ENCODE data around the gene FAF1. TPM values are rescaled to one million over a fixed set of nuclear protein-coding genes. Genes with fewer than 3 reads are reported as not detected.
A peak's percentile ranks its signal among the peaks of the same experiment; 100 is the strongest.

The FAF1 gene
- total RNA-seq, 2 experiments from 2014 or later = 64.5 to 73.1 TPM

DNA sequence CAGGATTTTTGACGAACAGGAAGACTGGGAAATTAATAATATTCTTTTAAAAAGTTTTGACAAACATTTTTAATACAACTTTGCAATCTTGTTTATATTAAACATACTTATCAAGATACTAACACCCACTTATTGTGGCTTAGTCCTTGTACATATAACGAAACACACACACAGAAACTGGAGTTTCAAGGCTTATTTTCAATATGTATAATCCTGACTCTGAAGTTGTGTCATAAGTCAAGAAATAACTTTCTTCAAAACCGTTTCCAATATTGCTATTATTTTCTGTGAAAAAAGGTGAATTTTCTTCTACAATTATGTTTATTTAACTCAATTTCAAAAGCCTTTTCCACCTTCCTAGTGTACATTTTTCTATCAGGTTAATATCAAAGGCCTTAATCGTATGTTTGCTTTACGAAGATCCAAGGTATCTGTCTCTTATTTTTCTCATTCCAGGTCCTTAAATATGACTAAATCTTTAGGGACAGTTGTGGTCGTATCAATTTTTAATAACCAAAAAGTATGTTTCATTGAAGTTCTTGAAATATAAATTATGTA is 11.8 kb upstream of the FAF1 start:
- Mint-ChIP-seq H3K4me1 (peaks cover 34% of the 10 kb centered on the region), H3K27me3 (peaks cover 30% of the 10 kb centered on the region), H3K36me3 (ENCODE audit: low read depth) (peaks cover 10% of the 10 kb centered on the region), H3K27ac (no peak overlapping the region), H3K9me3 (ENCODE audit: low read depth) (no peaks in the 10 kb centered on the region), H3K4me3 (no peak overlapping the region)
- ATAC-seq (no peak), DNase-seq (no peak)
- ChIA-PET CTCF (interaction anchor here (1.6 to 1.9 kb wide), 2 partner anchors 11 kb away, joined by 8 read pairs; partner anchors contain the start of gene FAF1), POLR2A (no interaction called here)
- intact Hi-C loops (cut with DNase I, micrococcal nuclease) = loop anchor here (2.0 to 10.0 kb wide), 4 partner anchors 43 to 1165 kb away; no protein-coding TSS in a partner anchor

DNA sequence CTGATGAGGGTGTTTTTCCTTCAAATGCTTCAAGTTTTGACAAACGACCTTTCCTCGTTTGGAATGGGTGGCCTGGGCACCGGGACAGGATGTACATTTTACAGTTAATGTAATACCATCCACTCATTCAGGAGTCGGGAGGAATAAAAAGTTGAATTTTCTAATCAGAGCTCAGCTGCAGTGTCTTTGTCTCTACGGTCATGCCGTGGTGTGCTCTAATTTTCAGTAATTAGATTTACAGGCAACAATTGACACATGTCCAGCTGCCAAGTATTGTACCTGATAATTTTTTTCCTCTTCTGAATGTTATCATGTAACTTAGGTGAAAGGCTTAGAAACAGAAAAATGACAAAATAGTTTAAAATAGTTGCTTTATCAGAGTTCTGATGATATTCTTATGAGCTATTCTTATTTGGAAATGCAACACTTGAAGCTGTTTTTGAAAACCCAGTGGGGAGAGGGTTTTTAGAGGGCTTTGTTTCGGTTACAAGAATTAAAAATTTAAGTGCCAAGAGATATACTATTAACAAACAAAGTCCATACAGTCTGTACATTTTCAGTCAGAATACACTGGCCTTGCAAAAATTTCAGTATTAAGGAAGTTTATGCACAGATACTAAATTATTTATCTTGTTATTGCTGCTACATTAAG is 11.0 kb upstream of the FAF1 start:
- CTCF ChIA-PET = interaction anchor here (0.8 to 3.8 kb wide), 5 partner anchors 7 to 197 kb away, joined by 3 to 21 read pairs (median 3); partner anchors contain the start of gene FAF1

DNA sequence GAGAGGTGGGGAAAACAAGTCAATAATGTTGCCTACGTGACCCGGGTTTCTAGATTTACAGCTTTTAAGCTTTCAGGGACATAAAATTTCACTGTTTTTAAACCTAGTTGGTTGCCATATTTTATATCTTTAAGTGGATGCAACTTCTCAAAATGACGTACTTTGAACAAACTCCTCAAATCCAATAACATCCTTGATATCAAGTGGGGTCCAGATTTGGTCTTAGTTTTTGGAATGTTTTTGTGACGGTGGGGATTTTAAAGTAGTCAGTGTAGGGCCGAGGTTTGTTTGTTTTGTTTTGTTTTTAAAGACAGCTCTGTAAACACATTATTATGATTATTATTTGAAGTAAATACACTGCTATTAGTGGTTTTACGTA is 10.4 kb upstream of the FAF1 start:
- Mint-ChIP-seq H3K36me3 (ENCODE audit: low read depth) (peaks cover 10% of the 10 kb centered on the region), H3K4me3 (peak overlapping the region; percentile 93), H3K9me3 (ENCODE audit: low read depth) (no peaks in the 10 kb centered on the region), H3K4me1 (peaks cover 25% of the 10 kb centered on the region), H3K27me3 (peaks cover 21% of the 10 kb centered on the region), H3K27ac (peak overlapping the region; percentile 26)
- intact Hi-C loops (cut with DNase I, micrococcal nuclease) = loop anchor here (2.0 to 10.0 kb wide), 4 partner anchors 42 to 1167 kb away; no protein-coding TSS in a partner anchor
- ATAC-seq (no peak), DNase-seq (no peak)
- ChIA-PET POLR2A (interaction anchor here (0.8 to 1.1 kb wide), 2 partner anchors 10 to 255 kb away, joined by 3 to 4 read pairs; partner anchors contain the start of gene FAF1), CTCF (interaction anchor here (0.8 to 3.8 kb wide), 6 partner anchors 8 to 196 kb away, joined by 3 to 21 read pairs (median 3); partner anchors contain the start of gene FAF1)

More for the DNA sequence above, 11.0 kb upstream of the FAF1 start:
- Mint-ChIP-seq H3K27ac (no peak overlapping the region), H3K27me3 (peaks cover 23% of the 10 kb centered on the region), H3K9me3 (ENCODE audit: low read depth) (no peaks in the 10 kb centered on the region), H3K4me1 (peaks cover 26% of the 10 kb centered on the region), H3K4me3 (peak overlapping the region; percentile 93), H3K36me3 (ENCODE audit: low read depth) (peaks cover 10% of the 10 kb centered on the region)
- DNase-seq = no peak
- POLR2A ChIA-PET = interaction anchor here (0.8 kb wide), 1 partner anchor 255 kb away, joined by 3 read pairs; no protein-coding TSS in a partner anchor
- intact Hi-C loops (cut with DNase I, micrococcal nuclease) = loop anchor here (2.0 to 10.0 kb wide), 4 partner anchors 42 to 1166 kb away; no protein-coding TSS in a partner anchor
- no peak for ATAC-seq

DNA sequence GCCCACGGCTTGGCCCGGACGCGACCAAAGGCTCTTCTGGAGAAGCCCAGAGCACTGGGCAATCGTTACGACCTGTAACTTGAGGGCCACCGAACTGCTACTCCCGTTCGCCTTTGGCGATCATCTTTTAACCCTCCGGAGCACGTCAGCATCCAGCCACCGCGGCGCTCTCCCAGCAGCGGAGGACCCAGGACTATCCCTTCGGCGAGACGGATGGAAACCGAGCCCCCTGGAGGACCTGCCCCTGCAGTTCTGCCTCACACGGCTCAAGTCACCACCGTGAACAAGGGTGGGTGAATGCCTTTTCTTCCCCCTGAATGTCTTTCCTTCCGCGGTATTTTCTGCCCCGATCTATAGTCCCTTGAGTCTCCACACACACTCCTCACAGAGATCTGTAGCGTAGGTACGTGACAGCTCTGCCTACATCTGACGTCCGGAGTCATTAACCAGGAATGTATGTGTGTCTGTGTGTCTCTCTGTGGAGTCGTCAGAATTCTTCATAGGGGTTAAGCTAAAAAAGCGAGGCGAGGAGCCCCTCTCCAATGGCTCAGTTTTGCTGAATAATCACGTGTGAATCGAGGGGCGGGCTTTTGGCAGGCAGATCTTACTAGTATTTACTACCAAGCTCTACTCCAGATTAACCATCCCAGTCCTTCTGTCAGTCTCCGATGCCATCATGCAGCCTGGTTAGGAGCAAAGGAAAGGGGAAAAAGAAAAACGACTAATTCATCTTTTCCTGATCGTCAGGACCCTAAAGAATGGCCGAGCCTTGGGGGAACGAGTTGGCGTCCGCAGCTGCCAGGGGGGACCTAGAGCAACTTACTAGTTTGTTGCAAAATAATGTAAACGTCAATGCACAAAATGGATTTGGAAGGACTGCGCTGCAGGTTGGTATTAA is 9.8 kb upstream of the FAF1 start, which contains the start of gene CDKN2C:
Gene CDKN2C (plus strand): TSS at position 635 of the 898 bp plus-strand sequence. CDS start 124 bp downstream, at position 759.
- Mint-ChIP-seq H3K27ac (peak within 1 kb of the TSS; percentile 84), H3K9me3 (ENCODE audit: low read depth) (no peaks in the 10 kb centered on the region), H3K27me3 (peaks cover 17% of the 10 kb centered on the region), H3K36me3 (ENCODE audit: low read depth) (peaks cover 8% of the 10 kb centered on the region), H3K4me3 (peak within 1 kb of the TSS; percentile 93), H3K4me1 (peaks cover 25% of the 10 kb centered on the region)
- peak; percentile 71 for DNase-seq
- CTCF ChIA-PET = interaction anchor here (0.8 to 3.8 kb wide), 7 partner anchors 8 to 195 kb away, joined by 3 to 21 read pairs (median 3); partner anchors contain the start of gene FAF1
- peak; percentile 40 for ATAC-seq
- POLR2A ChIA-PET = interaction anchor here (1.1 to 2.1 kb wide), 2 partner anchors 8 to 10 kb away, joined by 4 to 6 read pairs; partner anchors contain the start of gene FAF1
- intact Hi-C loops (cut with DNase I, micrococcal nuclease) = loop anchor here (1.0 to 10.0 kb wide), 12 partner anchors 41 to 1167 kb away; partner anchors contain the start of genes RNF11 (in 2 of the 2), BTF3L4 (in 1 of the 2), EPS15 (in 1 of the 2) and OSBPL9 (in 1 of the 2)

DNA sequence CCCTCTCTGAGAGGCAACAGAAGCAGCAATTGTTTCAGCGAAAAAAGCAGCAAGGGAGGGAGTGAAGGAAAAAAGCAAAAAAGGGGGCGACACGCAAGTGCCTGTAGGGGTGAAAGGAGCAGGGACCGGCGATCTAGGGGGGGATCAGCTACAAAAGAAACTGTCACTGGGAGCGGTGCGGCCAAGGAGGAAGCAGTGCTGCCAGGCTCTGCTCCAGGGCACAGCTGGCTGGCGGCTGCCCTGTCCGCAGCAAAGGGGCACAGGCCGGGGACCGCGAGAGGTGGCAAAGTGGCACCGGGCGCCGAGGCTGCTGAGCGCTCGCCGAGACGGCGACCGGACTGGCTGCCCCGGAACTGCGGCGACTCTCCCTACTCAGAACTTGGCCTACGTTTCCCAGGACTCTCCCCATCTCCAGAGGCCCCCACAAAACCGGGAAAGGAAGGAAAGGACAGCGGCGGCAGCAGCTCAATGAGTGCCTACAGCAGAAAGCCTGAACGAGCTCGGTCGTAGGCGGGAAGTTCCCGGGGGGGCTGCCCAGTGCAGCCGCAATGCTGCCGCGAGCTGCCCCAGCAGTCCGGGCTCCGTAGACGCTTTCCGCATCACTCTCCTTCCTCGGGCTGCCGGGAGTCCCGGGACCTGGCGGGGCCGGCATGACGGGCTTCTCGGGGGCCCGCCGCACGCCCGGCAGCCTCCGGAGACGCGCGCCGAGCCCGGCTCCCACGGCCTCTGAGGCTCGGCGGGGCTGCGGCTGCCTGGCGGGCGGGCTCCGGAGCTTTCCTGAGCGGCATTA is 8.9 kb upstream of the FAF1 start:
- ATAC-seq = peak; percentile 25
- peaks cover 3% of the 10 kb centered on the region for H3K36me3 Mint-ChIP-seq (ENCODE audit: low read depth)
- DNase-seq = peak; percentile 66
- intact Hi-C loops (cut with DNase I, micrococcal nuclease) = loop anchor here (1.0 to 5.0 kb wide), 11 partner anchors 7 to 1088 kb away; partner anchors contain the start of genes FAF1 (in 2 of the 2), RNF11 (in 2 of the 2), BTF3L4 (in 1 of the 2) and EPS15 (in 1 of the 2)
- peak overlapping the region; percentile 93 for H3K4me3 Mint-ChIP-seq
- H3K27ac Mint-ChIP-seq = peak overlapping the region; percentile 84
- H3K4me1 Mint-ChIP-seq = peaks cover 25% of the 10 kb centered on the region
- H3K9me3 Mint-ChIP-seq (ENCODE audit: low read depth) = no peaks in the 10 kb centered on the region
- H3K27me3 Mint-ChIP-seq = peaks cover 11% of the 10 kb centered on the region
- POLR2A ChIA-PET = interaction anchor here (1.0 to 2.1 kb wide), 3 partner anchors 9 kb away, joined by 3 to 6 read pairs (median 4); partner anchors contain the start of gene FAF1
- CTCF ChIA-PET = interaction anchor here (0.6 to 3.8 kb wide), 5 partner anchors 9 to 96 kb away, joined by 3 to 21 read pairs (median 3); partner anchors contain the start of gene FAF1

DNA sequence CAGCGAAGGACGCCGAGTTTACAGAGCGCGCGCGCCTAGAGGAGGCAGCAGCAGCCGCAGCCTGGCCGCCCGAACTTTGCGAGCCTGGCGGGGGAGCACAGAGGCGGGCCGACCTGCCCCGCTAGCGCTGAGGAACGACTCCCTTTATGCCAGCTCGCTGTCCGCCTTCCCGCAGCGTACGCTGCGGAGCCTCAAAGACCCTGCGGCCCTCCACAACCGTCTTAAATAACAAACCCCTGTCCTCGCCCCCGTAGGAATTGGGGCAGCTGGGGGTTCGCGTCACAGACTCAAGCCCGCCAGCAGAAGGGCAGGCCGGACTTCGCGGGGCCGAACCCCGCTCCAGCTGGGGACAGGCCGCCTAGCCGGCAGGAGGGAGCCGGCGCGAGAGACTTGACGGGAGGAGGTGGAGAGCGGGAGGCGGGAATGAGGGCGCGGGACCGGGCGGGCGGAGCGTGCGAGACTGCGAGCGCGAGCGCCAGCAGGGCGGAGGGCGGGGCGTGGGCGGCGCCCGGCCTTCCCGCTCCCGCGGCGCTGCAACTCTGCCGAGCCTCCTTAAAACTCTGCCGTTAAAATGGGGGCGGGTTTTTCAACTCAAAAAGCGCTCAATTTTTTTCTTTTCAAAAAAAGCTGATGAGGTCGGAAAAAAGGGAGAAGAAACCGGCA is 8.2 kb upstream of the FAF1 start:
- Mint-ChIP-seq H3K4me3 (peak overlapping the region; percentile 93), H3K4me1 (peaks cover 25% of the 10 kb centered on the region), H3K27ac (peak overlapping the region; percentile 84), H3K36me3 (ENCODE audit: low read depth) (no peaks in the 10 kb centered on the region), H3K9me3 (ENCODE audit: low read depth) (no peaks in the 10 kb centered on the region), H3K27me3 (peaks cover 4% of the 10 kb centered on the region)
- ChIA-PET CTCF (interaction anchor here (0.6 to 3.8 kb wide), 4 partner anchors 8 to 83 kb away, joined by 3 to 21 read pairs (median 10); partner anchors contain the start of gene FAF1), POLR2A (interaction anchor here (0.5 to 2.1 kb wide), 3 partner anchors 8 to 204 kb away, joined by 3 to 8 read pairs (median 6); no protein-coding TSS in a partner anchor)
- intact Hi-C loops (cut with DNase I, micrococcal nuclease) = loop anchor here (1.0 to 5.0 kb wide), 10 partner anchors 8 to 1089 kb away; partner anchors contain the start of genes FAF1 (in 2 of the 2), RNF11 (in 2 of the 2), BTF3L4 (in 1 of the 2) and EPS15 (in 1 of the 2)
- DNase-seq = peak; percentile 88
- ATAC-seq = peak; percentile 83

DNA sequence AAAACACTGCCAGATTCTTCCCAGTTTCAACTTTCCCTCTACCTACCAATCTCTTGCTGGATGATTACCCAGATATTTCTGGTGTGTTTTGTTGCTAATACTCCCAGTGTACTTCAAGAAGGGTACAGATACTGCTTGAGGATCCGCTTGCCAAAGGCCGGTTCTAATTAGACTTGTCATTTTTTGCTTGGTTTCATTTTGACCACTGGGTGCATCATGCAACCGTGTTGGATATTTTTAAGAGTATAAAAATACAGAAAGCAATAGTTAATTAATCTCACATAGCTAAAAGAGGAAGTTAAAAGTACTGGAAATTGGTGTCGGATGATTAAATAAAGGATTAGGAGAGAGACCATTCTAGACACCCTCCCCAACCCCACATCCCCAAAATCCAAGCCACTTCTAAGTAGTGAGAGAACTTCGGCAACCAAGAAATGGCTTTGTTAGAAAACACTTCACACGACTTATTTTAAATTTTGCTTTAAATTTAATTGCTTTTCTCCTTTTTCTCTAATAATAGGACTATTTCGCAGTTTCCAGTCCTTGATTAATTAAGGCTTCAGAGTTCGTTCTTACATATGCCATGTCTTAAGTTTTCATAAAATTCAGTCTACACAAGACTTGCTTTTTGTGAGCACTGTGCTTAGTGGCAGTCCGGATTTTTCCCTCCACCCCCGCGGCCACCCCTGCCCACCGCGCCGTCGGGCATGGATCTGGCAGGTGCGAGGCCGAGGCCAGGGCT is 7.5 kb upstream of the FAF1 start:
- H3K27ac Mint-ChIP-seq = no peak overlapping the region
- peaks cover 4% of the 10 kb centered on the region for H3K27me3 Mint-ChIP-seq
- POLR2A ChIA-PET = interaction anchor here (0.5 to 2.1 kb wide), 2 partner anchors 10 to 205 kb away, joined by 6 to 8 read pairs; no protein-coding TSS in a partner anchor

DNA sequence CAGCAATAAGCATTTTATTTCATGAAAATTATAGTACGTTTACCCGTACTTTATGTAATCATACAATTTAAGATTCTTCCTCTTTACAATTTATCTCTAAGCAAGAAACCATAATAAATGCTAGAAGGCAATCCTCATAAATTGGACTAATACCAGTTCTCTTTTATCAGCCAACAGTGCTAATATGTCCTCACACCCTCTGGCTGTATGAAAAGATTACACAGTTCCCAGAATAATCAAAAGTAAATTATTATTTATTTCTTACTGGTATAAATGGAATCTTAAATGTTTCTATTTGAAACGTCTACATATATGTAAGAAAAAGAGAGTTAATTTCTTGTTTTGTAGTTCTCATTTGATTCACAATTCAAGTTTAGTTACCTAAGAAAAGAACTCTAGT is 6.9 kb upstream of the FAF1 start:
- Mint-ChIP-seq H3K27ac (no peak overlapping the region), H3K9me3 (ENCODE audit: low read depth) (no peaks in the 10 kb centered on the region), H3K4me1 (peaks cover 23% of the 10 kb centered on the region), H3K36me3 (ENCODE audit: low read depth) (no peaks in the 10 kb centered on the region), H3K4me3 (no peak overlapping the region), H3K27me3 (peaks cover 4% of the 10 kb centered on the region)
- ATAC-seq (no peak), DNase-seq (no peak)
- intact Hi-C loops (cut with DNase I, micrococcal nuclease) = loop anchor here (5.0 kb wide), 6 partner anchors 95 to 1090 kb away; partner anchors contain the start of genes BTF3L4 (in 1 of the 2), EPS15 (in 1 of the 2), OSBPL9 (in 1 of the 2) and RNF11 (in 1 of the 2)
- ChIA-PET POLR2A (no interaction called here), CTCF (interaction anchor here (0.6 to 1.8 kb wide), 2 partner anchors 10 to 37 kb away, joined by 4 to 6 read pairs; no protein-coding TSS in a partner anchor)

More for the DNA sequence above, 7.5 kb upstream of the FAF1 start:
- DNase-seq = no peak
- Mint-ChIP-seq H3K36me3 (ENCODE audit: low read depth) (no peaks in the 10 kb centered on the region), H3K4me3 (peak overlapping the region; percentile 93), H3K4me1 (peaks cover 25% of the 10 kb centered on the region), H3K9me3 (ENCODE audit: low read depth) (no peaks in the 10 kb centered on the region)
- CTCF ChIA-PET = interaction anchor here (0.6 to 3.8 kb wide), 3 partner anchors 7 to 11 kb away, joined by 4 to 21 read pairs (median 18); partner anchors contain the start of gene FAF1
- no peak for ATAC-seq
- intact Hi-C loops (cut with DNase I, micrococcal nuclease) = loop anchor here (1.0 to 5.0 kb wide), 10 partner anchors 7 to 1090 kb away; partner anchors contain the start of genes FAF1 (in 2 of the 2), RNF11 (in 2 of the 2), BTF3L4 (in 1 of the 2) and EPS15 (in 1 of the 2)
